ENCODE data around the gene P4HA1.

Gene P4HA1

DNA sequence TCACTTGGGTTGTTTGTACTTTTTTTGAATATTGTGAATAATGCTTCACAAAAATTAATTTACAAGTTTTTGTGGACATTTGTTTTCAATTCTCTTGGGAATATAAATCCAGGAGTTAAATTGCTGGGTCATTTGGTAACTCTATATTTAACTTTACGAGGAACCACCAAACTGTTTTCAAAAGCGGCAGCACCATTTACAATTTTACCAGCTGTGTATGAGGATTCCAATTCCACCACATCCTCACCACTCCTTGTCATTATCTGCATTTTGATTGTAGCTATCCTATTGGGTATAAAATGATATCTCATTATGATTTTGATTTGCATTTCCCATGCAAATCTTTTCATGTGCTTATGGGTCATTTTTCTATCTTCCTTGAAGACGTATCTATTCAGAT is 9.6 kb upstream of the P4HA1 start:
- H3K9ac ChIP-seq: no peak overlapping the region
- no peaks in the 10 kb centered on the region for H3K27me3 ChIP-seq
- H3K4me3 ChIP-seq: no peak overlapping the region
- no peak for TF ChIP-seq Cebpa-rat (IDR thresholded peaks at IDR 0.05)
- peaks cover 10 to 15% (median 13%) of the 10 kb centered on the region in 11 experiments; a peak in 21 of 22 replicates for H3K9me3 ChIP-seq (replicated peaks in 1 of 11)
- H3K27ac ChIP-seq: no peak overlapping the region
- peaks cover 8 to 44% (median 31%) of the 10 kb centered on the region in 11 experiments; a peak in 21 of 22 replicates for H3K36me3 ChIP-seq
- H4K20me1 ChIP-seq: no peaks in the 10 kb centered on the region
- peaks cover 0 to 11% (median 3%) of the 10 kb centered on the region in 10 experiments; a peak in 15 of 20 replicates for H3K4me1 ChIP-seq
- no peak overlapping the region for H3K4me2 ChIP-seq

DNA sequence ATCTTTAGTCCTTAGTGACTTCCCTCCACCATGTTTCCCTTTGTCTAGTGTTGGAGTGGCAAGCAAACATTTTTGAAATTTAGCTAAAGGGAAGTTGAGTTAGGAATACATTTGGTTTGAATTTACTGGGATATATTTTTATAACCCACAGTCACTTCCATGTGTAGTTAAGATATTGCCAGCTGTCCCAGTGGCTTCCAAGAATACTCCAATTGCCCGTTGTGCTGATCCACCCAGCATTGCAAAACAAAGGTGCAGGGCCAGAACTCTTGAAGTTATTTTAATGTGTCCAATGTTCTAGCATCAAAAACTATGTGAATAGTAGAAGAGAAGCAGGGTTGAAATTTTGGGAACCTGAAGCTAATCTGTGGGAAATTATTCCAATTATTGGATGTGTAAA is 2.5 kb upstream of the P4HA1 start:
- Histone ChIP-seq H3K27me3 (no peaks in the 10 kb centered on the region), H3K9me3 (replicated peaks in 1 of 11) (no peaks in the 10 kb centered on the region), H3K27ac (peak overlapping the region in 3 of 11 experiments; percentile 43 to 60 (median 45); a peak in 6 of 22 replicates), H3K4me3 (no peak overlapping the region), H3K9ac (no peak overlapping the region), H3K4me1 (peaks cover 11 to 33% (median 20%) of the 10 kb centered on the region in 10 experiments), H3K36me3 (peaks cover 0 to 28% (median 20%) of the 10 kb centered on the region in 11 experiments; a peak in 19 of 22 replicates), H4K20me1 (peaks cover 0 to 11% (median 6%) of the 10 kb centered on the region in 11 experiments; a peak in 13 of 22 replicates), H3K4me2 (peak overlapping the region in 3 of 11 experiments; percentile 29 to 78 (median 68); a peak in 6 of 22 replicates)
- TF ChIP-seq Cebpa-rat (IDR thresholded peaks at IDR 0.05): no peak

DNA sequence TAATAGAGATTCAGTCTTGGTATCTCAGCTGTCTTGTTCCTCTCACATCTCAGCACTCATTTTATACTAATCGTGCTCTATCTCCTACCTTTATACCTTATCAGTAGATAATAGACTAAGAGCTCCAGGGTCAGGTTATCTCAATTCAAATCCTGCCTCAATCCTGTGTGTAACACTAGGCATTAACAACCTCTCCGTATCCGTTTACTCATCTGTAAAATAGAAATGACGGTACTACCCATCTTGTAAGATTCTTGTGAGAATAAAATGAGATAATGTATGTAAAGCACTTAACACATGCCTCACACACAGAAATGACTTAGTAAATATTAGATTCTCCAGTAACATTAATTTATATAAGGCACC is 622 bp upstream of the P4HA1 start:
- peak overlapping the region; percentile 78 to 98 (median 87); a peak in 19 of 20 replicates for H3K4me3 ChIP-seq
- TF ChIP-seq Cebpa-rat (IDR thresholded peaks at IDR 0.05): no peak
- H3K4me1 ChIP-seq: peaks cover 18 to 50% (median 33%) of the 10 kb centered on the region in 10 experiments
- H3K27ac ChIP-seq: peak overlapping the region; percentile 54 to 94 (median 88); a peak in 21 of 22 replicates
- no peaks in the 10 kb centered on the region for H3K9me3 ChIP-seq (replicated peaks in 1 of 11)
- H3K9ac ChIP-seq: peak overlapping the region; percentile 58 to 96 (median 89)
- H4K20me1 ChIP-seq: peaks cover 0 to 28% (median 20%) of the 10 kb centered on the region in 11 experiments; a peak in 15 of 22 replicates
- no peaks in the 10 kb centered on the region for H3K27me3 ChIP-seq
- H3K4me2 ChIP-seq: peak overlapping the region; percentile 68 to 92 (median 84)
- peaks cover 0 to 27% (median 21%) of the 10 kb centered on the region in 11 experiments; a peak in 18 of 22 replicates for H3K36me3 ChIP-seq

DNA sequence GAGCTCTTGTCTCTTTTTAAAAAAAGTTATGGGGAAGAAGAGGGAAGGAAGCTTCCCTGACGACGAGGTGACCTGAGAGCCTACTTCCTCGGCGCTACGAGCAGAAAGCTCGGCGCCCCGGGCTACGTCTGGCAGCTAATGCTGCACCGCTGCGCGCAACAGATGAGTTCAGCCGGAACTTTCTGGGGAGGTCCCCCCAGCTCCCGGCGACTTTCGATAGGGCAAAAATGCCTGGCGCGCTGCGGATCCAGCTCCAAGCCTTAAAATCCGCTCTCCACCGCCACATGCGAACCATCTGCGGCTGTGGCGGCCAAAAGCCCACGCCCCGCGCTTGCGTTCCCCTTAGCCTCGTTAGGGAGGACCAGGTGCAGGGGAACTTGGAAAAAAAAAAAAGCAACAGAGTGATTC is 621 bp downstream of the P4HA1 start:
- Histone ChIP-seq H3K36me3 (peaks cover 0 to 37% (median 21%) of the 10 kb centered on the region in 11 experiments; a peak in 20 of 22 replicates), H4K20me1 (peaks cover 0 to 40% (median 21%) of the 10 kb centered on the region in 11 experiments; a peak in 16 of 22 replicates), H3K9ac (peak overlapping the region; percentile 85 to 96 (median 92)), H3K4me3 (peak overlapping the region; percentile 78 to 98 (median 87)), H3K4me1 (peaks cover 18 to 62% (median 34%) of the 10 kb centered on the region in 10 experiments), H3K9me3 (replicated peaks in 1 of 11) (no peaks in the 10 kb centered on the region), H3K27ac (peak overlapping the region; percentile 84 to 94 (median 88)), H3K4me2 (peak overlapping the region; percentile 80 to 99 (median 89)), H3K27me3 (no peaks in the 10 kb centered on the region)
- no peak for TF ChIP-seq Cebpa-rat (IDR thresholded peaks at IDR 0.05)

DNA sequence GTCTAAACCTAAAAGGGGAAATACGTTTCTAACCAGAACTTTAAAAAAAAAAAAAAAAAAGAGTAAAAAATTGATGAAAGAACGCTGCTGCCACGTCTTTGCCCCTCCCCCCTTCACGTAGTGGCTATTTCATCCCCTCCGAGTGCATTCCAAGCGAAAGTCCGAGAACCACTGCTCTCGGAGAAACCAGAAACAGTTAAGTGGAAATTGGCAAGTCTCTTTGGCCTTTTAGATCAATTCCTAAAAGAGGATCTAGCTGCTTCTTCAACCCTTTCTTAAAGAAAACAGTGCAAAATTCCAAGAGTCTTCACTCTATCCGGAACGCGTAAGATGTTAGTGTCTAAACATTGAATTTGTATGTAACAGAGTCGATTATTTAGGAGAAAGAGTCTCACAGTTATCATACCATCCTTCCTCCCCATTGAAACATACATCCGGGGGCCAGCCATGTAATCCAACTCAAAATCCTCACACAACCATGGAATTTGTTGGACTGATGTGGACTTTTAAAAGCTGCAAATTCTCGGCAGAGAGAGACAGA is 1.1 kb downstream of the P4HA1 start:
- Histone ChIP-seq H3K27me3 (no peaks in the 10 kb centered on the region), H3K4me2 (peak overlapping the region; percentile 80 to 99 (median 89)), H3K36me3 (peaks cover 0 to 37% (median 20%) of the 10 kb centered on the region in 11 experiments; a peak in 20 of 22 replicates), H3K4me1 (peaks cover 18 to 66% (median 34%) of the 10 kb centered on the region in 10 experiments), H3K9ac (peak overlapping the region; percentile 85 to 96 (median 92)), H3K4me3 (peak overlapping the region; percentile 78 to 98 (median 87)), H3K9me3 (replicated peaks in 1 of 11) (no peaks in the 10 kb centered on the region), H4K20me1 (peaks cover 0 to 45% (median 21%) of the 10 kb centered on the region in 11 experiments; a peak in 16 of 22 replicates), H3K27ac (peak overlapping the region; percentile 84 to 94 (median 88))
- TF ChIP-seq Cebpa-rat (IDR thresholded peaks at IDR 0.05): no peak

DNA sequence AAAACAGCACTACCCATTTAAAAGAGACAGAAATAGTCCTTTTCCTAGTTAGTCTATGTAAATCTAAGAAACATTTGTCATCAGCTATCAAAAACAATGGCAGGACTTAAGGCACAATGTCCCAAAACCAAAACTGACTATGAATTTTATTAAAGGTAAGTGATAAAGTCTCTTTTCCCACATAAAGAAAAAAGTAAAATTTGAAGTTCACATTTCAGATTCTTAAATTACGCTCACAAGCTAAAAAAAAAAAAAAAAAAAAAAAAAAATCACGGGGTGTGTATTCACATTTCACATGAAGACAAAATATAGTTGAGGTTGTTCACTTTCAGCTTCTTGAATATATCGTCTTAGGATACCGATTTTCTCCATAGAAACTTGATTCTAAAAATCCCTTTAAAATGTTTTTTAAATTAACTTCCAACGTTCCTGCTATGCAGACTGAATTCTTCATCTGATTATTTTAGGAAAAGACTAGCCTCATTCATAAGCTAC is 1.6 kb downstream of the P4HA1 start:
- TF ChIP-seq Cebpa-rat (IDR thresholded peaks at IDR 0.05): no peak
- Histone ChIP-seq H3K9ac (peak overlapping the region; percentile 85 to 96 (median 92)), H3K27me3 (no peaks in the 10 kb centered on the region)

DNA sequence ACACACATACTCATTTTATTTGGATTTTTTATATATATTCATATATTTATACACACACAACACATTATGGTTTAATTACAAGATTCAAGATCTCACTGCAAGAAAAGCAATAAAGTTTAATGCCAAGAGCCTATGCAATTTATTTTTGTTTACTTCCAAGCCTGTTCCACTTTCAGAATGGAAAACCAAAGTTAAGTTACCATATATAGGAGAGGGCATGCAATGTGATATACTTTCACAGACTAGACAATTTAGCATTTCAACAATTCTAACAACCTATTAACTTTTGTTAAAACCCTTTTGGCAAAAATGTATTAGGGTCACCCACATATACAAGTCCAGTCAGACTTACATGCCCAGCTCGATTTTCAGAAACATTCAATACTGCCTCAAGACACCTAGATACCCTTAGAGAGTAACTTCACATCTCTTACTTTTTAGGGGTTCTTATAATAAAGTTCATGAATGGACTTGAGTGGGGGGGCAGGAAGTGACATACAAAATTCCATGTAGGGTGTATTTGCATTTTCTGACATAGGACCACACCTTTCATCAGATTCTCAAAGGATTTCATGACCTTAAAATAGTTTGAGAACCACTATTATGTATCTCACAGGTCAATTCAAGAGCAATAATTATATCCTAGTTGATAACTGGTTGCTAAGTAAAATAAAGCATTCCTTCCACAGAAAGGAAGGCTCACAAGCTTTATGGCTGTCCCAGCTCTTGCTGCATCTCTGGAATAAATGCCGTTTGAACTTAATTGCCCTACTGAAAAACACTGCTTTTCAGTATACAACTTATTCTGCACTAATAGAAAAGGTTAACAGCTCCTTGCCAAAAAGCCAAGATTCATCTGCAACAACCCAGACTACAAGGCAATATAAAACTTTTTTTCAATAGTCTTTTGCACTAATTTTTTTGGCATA is 2.5 kb downstream of the P4HA1 start:
- H3K36me3 ChIP-seq: peaks cover 0 to 33% (median 20%) of the 10 kb centered on the region in 11 experiments; a peak in 18 of 22 replicates
- H3K27me3 ChIP-seq: no peaks in the 10 kb centered on the region
- peak overlapping the region; percentile 85 to 96 (median 92); a peak in 19 of 22 replicates for H3K9ac ChIP-seq
- H3K9me3 ChIP-seq (replicated peaks in 1 of 11): no peaks in the 10 kb centered on the region
- H3K4me2 ChIP-seq: peak overlapping the region; percentile 80 to 99 (median 89)
- peak overlapping the region; percentile 78 to 98 (median 87) for H3K4me3 ChIP-seq
- H3K4me1 ChIP-seq: peaks cover 18 to 71% (median 34%) of the 10 kb centered on the region in 10 experiments
- H4K20me1 ChIP-seq: peaks cover 4 to 59% (median 27%) of the 10 kb centered on the region in 11 experiments; a peak in 16 of 22 replicates
- no peak for TF ChIP-seq Cebpa-rat (IDR thresholded peaks at IDR 0.05)
- peak overlapping the region in 8 of 11 experiments; percentile 86 to 94 (median 88); a peak in 15 of 22 replicates for H3K27ac ChIP-seq

More for the DNA sequence above, 1.6 kb downstream of the P4HA1 start:
- H3K4me3 ChIP-seq: peak overlapping the region; percentile 78 to 98 (median 87)
- no peaks in the 10 kb centered on the region for H3K9me3 ChIP-seq (replicated peaks in 1 of 11)
- H4K20me1 ChIP-seq: peaks cover under 1 to 50% (median 23%) of the 10 kb centered on the region in 11 experiments; a peak in 16 of 22 replicates
- H3K4me2 ChIP-seq: peak overlapping the region; percentile 80 to 99 (median 89)
- peaks cover 18 to 68% (median 34%) of the 10 kb centered on the region in 10 experiments for H3K4me1 ChIP-seq
- H3K36me3 ChIP-seq: peaks cover 3 to 36% (median 20%) of the 10 kb centered on the region in 11 experiments; a peak in 20 of 22 replicates
- peak overlapping the region; percentile 84 to 94 (median 88) for H3K27ac ChIP-seq

DNA sequence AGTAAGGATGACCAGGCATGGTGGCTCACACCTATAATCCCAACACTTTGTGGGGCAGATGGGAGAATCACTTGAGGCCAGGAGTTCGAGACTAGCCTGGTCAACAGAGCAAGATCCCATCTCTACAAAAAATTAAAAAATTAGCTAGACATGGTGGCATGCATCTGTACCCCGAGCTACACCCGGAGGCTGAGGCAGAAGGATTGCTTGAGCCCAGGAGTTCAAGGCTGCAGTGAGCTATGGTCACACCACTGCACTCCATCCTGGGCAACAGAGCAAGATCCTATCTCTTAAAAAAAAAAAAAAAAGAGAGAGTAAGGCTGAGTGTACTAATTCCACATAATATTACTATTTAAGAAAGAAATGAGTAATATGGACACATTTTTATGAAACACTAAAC is 3.8 kb downstream of the P4HA1 start:
- no peak overlapping the region for H3K27ac ChIP-seq
- H3K27me3 ChIP-seq: no peaks in the 10 kb centered on the region
- H4K20me1 ChIP-seq: peaks cover 4 to 72% (median 27%) of the 10 kb centered on the region in 11 experiments; a peak in 16 of 22 replicates
- no peaks in the 10 kb centered on the region for H3K9me3 ChIP-seq (replicated peaks in 1 of 11)
- H3K4me3 ChIP-seq: no peak overlapping the region
- H3K36me3 ChIP-seq: peaks cover 5 to 43% (median 20%) of the 10 kb centered on the region in 11 experiments; a peak in 17 of 22 replicates
- H3K4me2 ChIP-seq: peak overlapping the region in 9 of 11 experiments; percentile 19 to 69 (median 35); a peak in 12 of 22 replicates
- H3K4me1 ChIP-seq: peaks cover 18 to 67% (median 29%) of the 10 kb centered on the region in 10 experiments
- TF ChIP-seq Cebpa-rat (IDR thresholded peaks at IDR 0.05): no peak
- H3K9ac ChIP-seq: no peak overlapping the region
